Mesothelial cell of epicardium (in vitro differentiated cells): ENCODE measurements around the gene PUS1. TPM values are rescaled to one million over a fixed set of nuclear protein-coding genes. Genes with fewer than 3 reads are reported as not detected.

Experiments used
- DNase-seq, 2 experiments: peaks; one replicate each; pipeline ENCODE4 v3.0.0; 2021; ENCODE audit warnings: low spot score in 2 of 2; ENCODE audit not compliant: unreplicated experiment in 2 of 2
- H3K27ac Mint-ChIP-seq: 2 replicates; pipeline ENCODE4 v1.8.0; 2021; ENCODE audit warnings: mixed read lengths
- H3K27me3 Mint-ChIP-seq: 2 replicates; pipeline ENCODE4 v1.8.0; 2021; ENCODE audit warnings: low read depth, mixed read lengths
- H3K36me3 Mint-ChIP-seq: 2 replicates; pipeline ENCODE4 v1.8.0; 2021; ENCODE audit warnings: mixed read lengths
- H3K4me1 Mint-ChIP-seq: 2 replicates; pipeline ENCODE4 v1.8.0; 2021; ENCODE audit warnings: mixed read lengths
- H3K4me3 Mint-ChIP-seq: 2 replicates; pipeline ENCODE4 v1.8.0; 2021; ENCODE audit warnings: mild to moderate bottlenecking, moderate library complexity, mixed read lengths
- H3K9me3 Mint-ChIP-seq: 2 replicates; pipeline ENCODE4 v1.8.0; 2021; ENCODE audit warnings: mixed read lengths
- total RNA-seq: library from RNA; stranded (reverse); gene quantifications from 3 replicates; pipeline ENCODE4 v1.2.1, GENCODE V29; 2021
- TF ChIP-seq, protein P1 (sequence below): fragments of 200-600 bp; sonication (generic); IDR thresholded peaks from one replicate; pipeline ENCODE4 v1.5.0; 2021; ENCODE audit warnings: antibody characterized with exemption; ENCODE audit not compliant: unreplicated experiment

The PUS1 gene
- total RNA-seq, 1 donor from 2014 or later, result 27.4 TPM

DNA sequence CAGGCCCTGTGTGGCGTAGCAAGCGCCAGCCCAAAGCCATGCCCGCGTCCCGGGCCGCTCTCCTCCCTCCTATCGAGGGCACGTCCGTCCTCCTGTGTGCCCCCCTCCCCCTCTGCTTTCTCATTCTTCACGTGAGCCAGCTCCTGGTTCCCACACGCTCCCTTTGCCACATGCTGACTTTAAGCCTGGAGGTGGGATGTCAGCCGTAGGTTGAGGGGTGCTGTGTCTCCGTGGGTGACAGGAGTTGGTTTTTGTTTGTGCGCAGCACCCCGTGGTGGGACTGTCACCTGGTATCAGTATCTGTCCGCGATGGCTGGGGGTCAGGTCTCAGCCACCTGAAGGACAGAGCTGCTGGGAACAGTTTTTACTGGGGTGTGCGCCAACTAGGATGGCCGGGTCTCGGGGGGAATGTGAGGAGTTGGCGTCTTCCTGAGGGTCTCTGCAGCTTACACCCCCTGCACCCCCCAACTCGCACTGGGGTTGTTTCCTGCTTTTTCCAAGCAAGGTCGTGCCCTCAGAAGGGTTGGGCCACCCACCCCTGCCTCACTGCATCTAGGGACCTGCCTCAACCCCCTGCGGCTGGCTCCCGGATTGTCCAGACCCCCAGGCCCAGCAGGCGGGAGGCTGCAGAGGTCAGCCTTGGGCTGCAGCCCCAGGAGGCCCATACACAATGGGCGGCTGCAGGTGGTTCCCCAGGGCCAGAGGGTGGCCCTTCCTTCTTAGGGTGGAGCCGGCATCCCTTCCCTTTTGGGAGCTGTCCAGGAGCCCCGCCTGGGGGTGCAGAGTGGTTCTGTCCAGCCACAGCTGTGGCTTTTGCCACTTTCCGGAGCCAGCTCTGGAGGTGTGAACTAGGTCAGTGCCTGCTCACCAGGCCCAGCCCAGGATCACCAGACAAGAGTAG is 27.4 kb upstream of the PUS1 start:
- TF ChIP-seq, protein P1, sequence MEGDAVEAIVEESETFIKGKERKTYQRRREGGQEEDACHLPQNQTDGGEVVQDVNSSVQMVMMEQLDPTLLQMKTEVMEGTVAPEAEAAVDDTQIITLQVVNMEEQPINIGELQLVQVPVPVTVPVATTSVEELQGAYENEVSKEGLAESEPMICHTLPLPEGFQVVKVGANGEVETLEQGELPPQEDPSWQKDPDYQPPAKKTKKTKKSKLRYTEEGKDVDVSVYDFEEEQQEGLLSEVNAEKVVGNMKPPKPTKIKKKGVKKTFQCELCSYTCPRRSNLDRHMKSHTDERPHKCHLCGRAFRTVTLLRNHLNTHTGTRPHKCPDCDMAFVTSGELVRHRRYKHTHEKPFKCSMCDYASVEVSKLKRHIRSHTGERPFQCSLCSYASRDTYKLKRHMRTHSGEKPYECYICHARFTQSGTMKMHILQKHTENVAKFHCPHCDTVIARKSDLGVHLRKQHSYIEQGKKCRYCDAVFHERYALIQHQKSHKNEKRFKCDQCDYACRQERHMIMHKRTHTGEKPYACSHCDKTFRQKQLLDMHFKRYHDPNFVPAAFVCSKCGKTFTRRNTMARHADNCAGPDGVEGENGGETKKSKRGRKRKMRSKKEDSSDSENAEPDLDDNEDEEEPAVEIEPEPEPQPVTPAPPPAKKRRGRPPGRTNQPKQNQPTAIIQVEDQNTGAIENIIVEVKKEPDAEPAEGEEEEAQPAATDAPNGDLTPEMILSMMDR, result no peak
- Mint-ChIP-seq H3K27ac (no peak overlapping the region), H3K27me3 (no peaks in the 10 kb centered on the region), H3K9me3 (no peaks in the 10 kb centered on the region), H3K4me1 (peaks cover under 1% of the 10 kb centered on the region), H3K4me3 (no peak overlapping the region), H3K36me3 (no peaks in the 10 kb centered on the region)
- DNase-seq, result no peak

DNA sequence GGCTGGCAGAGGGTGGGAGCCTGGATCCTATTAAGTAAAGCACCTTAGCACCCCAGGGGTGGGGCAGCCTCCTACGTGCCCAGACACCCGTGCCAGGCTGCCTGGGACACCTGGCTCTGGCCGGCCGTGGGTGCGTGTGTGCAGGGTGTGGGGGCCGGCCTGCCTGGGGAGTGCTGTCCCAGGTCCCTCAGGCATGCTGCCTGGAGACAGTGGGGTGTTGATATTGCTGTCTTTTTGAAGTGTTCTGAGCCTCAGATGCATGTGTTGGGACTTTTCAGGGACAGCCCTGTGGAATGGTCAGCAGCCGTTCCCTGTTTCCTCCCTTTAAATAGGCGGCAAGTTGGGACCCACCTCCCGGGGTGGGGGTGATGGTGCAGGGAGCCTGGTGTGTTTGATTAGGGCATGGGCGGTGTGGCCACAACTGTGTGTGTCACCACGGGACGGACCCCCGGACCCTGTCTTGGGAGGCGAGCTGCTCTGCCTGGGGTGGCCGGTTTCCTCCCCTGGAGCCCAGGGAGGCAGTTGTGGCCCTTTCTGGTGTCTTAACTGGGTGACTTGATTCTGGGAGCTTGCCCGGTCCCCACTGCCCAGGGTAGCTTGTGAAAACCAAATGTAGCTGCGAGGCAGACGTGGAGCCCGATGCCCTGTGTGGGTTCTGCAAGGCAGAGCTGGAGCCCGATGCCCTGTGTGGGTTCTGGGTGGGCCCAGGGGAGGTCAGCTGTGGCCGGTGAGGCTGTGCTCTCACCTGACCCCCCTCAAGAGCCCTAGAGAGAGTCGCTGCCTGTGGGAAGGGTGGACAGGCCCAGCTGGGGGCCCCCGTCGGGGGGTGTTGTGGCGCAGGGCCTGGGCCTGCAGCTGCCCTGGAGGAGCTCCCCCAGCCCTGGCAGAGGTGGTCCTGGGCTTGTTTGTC is 26.5 kb upstream of the PUS1 start:
- H3K9me3 Mint-ChIP-seq, result no peaks in the 10 kb centered on the region
- TF ChIP-seq, protein P1, result no peak
- H3K4me3 Mint-ChIP-seq, result no peak overlapping the region
- no peaks in the 10 kb centered on the region for H3K36me3 Mint-ChIP-seq
- no peaks in the 10 kb centered on the region for H3K27me3 Mint-ChIP-seq
- H3K27ac Mint-ChIP-seq, result no peak overlapping the region
- no peaks in the 10 kb centered on the region for H3K4me1 Mint-ChIP-seq
- no peak for DNase-seq

DNA sequence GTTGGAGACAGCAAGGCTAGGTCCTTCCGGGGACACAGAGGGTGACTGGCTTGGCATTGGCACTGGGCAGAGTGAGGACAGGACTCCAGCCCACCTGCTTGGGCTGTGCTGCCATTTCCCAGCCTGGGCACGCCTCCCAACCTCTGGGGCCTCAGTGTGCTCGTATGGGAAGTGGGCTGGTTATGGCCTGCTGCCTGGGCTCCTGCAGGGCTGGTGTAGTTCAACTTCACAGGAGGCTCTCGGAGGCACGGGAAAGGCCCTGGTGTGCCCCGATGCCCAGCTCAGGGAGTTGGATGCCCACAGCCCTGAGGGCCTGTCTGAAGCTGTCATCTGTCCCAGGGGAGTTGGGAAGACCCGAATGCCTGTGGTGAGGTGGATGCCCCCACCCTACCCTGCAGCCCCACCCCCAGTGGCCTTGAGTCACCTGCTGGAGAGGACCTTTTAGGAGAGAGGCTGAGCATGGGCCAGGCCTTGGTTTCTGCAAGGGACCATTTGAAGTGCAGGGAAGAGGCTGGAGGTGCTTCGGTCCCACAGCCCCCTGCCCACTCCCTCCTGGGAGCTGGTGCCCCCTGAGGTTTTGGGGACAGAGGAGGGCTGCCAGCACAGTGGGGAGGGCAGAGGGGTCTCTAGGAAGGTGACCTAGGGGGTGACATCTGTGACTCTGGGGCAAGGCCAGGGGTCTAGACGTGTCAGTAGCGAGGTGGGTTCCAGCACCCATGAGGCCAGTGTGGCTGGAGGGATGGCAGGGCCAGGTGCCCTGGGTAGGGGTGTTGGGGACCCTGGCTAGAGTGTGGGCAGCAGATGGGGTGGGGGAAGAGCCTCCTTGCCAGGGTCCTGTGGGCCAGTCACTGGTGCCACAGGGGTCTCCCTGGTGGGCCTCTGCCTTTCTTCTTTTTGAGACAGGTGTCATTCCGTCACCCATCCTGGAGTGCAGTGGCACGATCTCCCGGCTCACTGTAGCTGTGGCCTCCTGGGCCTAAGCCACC is 25.5 kb upstream of the PUS1 start:
- no peaks in the 10 kb centered on the region for H3K36me3 Mint-ChIP-seq
- H3K9me3 Mint-ChIP-seq, result no peaks in the 10 kb centered on the region
- no peaks in the 10 kb centered on the region for H3K27me3 Mint-ChIP-seq
- DNase-seq, result no peak
- H3K4me3 Mint-ChIP-seq, result no peak overlapping the region
- TF ChIP-seq, protein P1, result no peak
- no peak overlapping the region for H3K27ac Mint-ChIP-seq
- no peaks in the 10 kb centered on the region for H3K4me1 Mint-ChIP-seq

DNA sequence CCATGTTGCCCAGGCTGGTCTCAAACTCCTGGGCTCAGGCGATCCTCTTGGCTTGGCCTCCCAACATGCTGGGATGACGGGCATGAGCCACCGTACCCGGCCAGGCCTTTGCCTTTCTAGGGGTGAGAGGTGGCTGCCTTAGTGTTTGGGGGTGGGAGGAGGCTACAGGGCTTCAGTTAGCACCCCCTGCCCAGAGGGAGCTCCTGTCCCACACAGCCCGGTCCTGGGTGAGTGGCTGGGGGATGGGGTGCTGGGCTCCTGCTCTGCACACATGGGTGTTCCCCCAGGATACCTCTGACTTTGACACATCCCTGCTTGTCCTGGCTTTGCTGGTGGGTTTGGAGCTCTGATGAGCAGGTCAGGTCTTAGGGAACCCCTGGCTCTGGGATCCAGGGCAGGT is 24.7 kb upstream of the PUS1 start:
- no peaks in the 10 kb centered on the region for H3K27me3 Mint-ChIP-seq
- DNase-seq, result no peak
- no peak overlapping the region for H3K4me3 Mint-ChIP-seq
- H3K4me1 Mint-ChIP-seq, result no peaks in the 10 kb centered on the region
- TF ChIP-seq, protein P1, result no peak
- H3K9me3 Mint-ChIP-seq, result no peaks in the 10 kb centered on the region
- H3K36me3 Mint-ChIP-seq, result peaks cover 2% of the 10 kb centered on the region
- no peak overlapping the region for H3K27ac Mint-ChIP-seq

DNA sequence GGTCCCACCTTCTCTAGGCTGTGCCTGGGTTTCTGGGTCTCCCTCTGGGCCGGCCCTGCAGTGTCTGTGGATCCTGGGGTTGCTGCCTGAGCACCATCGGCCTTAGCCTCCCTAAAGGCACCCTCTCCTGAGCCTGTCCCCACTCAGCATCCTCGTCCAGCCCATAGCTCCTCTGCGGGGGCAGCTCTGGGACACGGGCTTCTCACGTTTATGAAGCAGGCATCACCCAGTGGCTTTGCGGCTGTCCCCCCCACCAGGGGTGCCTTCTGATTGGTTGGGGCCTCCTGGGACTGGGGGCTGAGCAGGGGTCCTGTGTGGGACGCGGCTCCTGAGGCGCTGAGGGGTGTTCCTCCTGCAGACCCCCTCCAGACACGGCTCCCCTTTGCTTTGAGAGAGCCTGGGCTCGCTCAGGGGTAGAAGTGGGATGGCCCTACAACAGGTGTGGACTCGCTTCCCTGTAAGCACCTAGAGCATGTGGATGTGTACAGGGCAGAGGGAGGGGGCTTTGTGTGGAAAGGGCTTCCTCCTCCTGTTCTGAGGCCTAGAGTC is 23.9 kb upstream of the PUS1 start:
- DNase-seq, result no peak
- H3K9me3 Mint-ChIP-seq, result no peaks in the 10 kb centered on the region
- no peaks in the 10 kb centered on the region for H3K27me3 Mint-ChIP-seq
- no peak overlapping the region for H3K4me3 Mint-ChIP-seq
- no peaks in the 10 kb centered on the region for H3K4me1 Mint-ChIP-seq
- H3K27ac Mint-ChIP-seq, result no peak overlapping the region
- TF ChIP-seq, protein P1, result no peak
- H3K36me3 Mint-ChIP-seq, result peaks cover 2% of the 10 kb centered on the region
